COLO668 (cell line): ENCODE results near the gene CHL1.
"Not testable (repeated sequence)": the region's sequence is repeated elsewhere in the genome, so short reads cannot be mapped to it uniquely, and the experiment has no call there.

Source experiments
- DNase-seq: peaks from one replicate; lab custom pipeline; 2025; ENCODE audit not compliant: unreplicated experiment; lab: John Stamatoyannopoulos, UW

CHL1 gene

DNA sequence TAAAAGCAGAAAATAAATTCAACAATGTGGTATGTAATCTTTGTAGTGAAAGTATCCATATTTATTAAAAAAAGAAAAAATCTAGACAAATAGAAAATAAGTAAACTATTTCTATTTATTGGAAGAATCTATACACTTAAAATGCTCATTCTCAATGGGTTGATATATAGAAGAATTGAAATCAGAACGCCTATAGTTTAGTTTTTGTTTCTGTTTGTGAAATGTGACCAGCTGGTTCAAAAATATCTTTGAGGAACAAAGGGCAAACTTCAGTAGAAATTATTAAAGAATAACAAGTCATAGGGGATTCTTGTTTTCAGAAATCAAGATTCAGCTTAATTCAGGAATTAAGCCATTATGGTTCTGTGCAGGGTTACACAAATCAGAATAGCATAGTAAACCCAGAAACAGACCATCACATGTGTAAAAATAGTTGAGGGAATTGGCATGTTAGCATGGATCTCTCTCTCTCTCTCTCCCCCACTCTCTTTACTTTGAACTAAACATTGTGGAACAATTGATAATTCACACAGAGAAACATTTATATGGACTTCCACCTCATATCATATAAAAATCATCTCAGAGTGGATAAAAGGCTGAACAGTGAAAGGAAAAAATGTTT lies 134.0 kb downstream of the CHL1 start:
- no peak for DNase-seq

DNA sequence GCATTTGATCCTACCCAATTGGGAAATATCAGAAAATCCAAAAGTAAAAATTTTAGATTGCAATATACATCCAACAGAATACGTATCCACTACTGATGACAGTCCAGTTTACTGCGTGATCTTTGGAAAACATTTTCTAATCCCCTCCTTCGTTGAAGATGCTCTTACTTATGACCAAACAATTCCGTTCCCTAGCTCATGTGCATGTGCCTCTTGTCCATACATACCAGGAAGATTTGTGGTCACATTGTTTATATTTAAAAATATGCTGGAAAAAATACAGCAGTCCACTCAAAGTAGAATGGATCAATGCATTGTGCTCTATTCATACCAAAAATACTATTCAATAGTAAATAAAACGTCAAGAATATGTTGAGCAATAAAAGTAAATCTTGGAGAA lies 135.3 kb downstream of the CHL1 start:
- DNase-seq = no peak

DNA sequence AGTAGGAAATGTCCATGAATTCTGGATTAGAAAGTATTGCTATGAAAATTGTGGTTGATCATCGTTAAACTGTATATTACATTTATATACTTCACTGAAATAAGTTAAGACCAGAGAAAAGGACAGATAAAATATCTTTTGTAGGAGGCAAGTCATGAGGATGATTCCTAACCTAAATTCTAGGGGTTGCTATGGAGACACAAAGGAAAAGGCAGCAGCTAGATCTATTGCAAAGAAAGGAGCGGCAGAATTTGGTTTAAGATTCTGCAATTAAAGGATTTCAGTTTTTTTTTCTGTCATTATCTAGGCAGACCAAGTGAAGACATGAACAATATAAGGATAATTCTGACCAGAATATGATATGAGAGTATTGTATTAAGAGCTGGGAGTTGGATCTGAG lies 136.1 kb downstream of the CHL1 start:
- no peak for DNase-seq

DNA sequence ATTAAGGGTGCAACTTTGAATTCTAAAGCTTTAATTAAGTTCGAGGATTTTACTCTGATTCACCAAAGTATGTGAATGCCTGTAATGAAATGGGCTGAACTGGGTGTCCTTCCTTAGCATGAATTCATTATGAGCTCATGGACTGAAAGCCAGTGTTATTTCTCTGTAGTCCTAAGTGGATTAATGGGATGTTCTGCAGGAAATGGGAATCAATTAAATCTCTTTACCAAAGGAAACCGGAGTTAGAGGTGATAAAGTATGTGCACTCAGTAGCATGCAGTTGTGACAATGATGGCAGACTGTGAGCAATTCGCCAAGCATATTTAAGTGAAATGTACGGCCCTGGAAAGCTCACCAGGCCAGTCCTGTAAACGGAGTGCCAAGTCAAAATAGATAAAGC lies 138.7 kb downstream of the CHL1 start:
- no peak for DNase-seq

DNA sequence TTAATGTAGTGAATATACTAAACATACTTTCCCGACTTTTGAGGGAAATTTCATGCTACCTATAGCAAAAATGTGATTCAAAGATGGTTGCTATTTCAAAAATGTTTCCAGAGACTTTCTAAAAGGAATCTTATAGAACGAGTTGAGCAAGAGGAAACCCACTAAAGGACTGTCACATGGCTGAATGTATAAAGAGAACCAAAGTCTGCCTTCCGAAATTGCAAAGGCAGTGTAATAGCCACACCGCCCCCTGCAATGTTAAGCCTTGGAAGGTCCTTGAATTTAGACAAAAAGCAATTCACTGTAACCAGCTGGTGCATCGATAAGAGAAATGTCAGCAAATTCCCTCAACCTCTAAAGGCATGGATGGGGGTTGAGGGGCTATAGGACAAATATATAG lies 142.8 kb downstream of the CHL1 start:
- DNase-seq = no peak

DNA sequence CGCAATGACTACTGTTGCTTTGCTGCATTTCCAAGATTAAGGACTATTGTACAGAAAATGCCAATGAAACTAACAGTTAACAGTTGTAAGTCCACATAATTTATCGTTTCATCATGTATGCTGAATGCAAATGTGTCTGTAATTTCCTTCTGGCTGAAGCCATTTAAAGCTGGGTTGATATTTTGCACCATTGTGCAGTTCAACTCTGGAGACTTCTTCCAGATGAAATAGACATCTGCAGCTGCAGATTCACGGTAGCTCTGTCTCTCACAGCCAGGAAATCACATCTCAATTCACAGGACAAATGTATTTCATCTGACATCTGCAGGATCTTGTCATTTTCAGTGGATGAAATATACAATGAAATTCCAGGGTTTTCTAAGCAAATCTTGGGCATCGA lies 145.4 kb downstream of the CHL1 start:
- DNase-seq = no peak

DNA sequence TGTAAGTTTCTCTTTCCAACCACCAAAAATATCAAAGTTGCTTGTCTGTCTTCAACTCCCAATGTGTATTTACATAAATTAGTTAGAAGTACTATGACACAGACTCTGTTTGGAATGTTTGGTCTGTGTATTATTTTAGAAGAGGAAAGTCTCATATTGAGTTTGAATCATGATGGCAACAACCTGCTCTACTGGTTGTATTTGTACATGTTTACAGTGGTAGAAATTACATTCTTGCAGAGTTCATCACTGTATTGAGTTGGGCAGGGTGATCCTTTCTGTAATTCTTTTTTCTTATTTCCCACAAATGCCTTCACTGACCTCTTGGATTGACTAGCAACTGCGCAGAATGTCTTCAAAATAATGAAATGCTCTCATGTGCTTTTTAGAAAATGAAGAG lies 149.6 kb downstream of the CHL1 start:
- DNase-seq = no peak

DNA sequence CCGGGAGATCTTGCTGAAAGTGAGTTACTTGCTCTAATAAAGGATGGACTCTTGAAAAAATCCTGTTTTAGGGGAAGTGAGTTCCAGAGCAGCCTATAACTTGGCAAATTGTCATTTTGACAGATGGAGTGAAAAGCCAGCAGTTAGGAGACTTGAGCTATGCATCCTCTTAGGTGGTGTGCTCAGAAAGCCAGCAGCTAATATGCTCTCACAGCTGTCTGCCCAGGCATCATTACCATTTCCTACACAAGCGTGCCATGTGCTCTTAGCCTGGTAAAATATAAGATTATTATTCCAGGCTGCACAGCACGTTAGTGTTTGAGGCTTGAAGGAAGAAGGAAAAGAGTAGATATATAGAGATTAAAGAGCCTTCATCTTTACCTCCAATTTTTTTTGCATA lies 151.0 kb downstream of the CHL1 start:
- DNase-seq = no peak

DNA sequence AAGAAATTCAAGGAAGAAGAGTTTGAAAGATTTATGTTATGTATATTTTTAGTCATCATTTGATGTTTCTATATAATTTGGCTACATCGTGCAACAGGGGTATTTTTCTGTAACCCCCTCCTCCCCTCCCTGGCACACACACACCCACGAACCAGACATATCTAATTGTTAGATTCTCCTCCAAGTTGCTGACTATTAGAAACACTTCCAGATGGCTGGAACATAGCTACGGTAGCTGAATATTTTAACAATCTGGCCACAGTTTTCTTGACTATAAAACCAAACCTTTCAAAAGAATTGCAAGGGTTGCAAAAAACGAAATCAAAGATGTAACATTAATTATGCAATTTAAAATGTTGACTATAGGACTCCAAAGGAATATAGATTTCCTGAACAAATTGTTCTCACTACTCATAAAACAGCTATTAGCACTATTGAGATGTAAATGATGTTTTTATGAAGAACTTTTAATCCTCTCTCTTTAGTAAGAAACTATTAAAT lies 154.4 kb downstream of the CHL1 start:
- no peak for DNase-seq

DNA sequence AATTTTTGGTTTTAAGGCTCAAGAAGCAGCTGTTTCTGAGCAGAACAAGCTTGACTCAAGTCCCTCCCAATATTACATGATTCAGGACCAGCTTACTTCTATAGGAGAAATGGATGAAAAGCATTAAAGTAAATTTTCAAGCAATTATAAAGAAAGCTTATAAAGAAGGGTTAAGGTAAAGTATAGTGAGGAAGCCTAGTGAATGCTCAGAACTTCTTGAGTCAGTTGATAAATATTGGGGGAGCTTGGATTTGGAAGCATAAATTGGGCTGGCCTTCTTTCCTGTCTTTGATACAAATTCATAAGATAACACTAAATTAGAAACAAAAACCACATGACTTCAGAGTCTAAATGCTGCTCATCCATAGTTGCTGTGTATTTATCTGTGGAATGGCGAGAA lies 156.0 kb downstream of the CHL1 start:
- DNase-seq = no peak

DNA sequence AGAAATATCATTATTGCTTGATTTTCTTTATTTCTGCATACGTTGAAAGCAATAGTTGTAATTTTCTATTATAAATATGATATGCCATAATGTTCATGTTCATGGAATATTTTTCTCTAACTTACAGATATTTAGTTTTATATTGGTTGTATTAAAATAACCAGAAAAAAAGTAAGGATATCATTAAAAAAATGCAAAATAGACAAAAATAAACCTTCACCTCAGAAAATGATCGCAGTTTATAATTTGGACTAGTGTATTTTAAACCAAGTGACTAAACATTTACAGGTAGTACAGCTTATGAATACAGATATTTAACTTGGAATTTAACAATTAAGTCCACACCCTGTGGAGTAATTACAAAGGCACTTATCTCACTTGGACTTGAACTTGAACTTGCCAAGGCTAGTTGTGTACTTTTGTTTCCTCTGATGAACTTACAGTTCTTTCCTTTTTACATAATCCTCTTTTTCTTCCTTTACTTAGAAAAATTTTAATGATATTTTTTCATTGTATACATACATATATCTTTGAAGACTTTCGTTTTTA lies 156.7 kb downstream of the CHL1 start:
- no peak for DNase-seq

DNA sequence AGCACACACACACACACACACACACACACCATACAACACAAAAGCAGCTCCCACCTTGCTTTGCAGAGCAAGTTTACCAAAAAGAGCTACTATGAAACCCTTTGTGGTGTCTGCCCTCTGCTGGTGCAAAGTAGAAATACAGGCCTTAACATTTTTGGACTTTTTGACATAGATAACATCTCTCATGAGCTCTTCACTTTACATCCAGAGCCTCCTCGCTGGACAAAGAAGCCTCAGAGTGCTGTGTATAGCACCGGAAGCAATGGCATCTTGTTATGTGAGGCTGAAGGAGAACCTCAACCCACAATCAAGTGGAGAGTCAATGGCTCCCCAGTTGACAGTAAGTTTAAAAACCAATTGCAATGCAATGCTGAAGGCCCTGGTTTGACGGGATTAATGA lies 157.9 kb downstream of the CHL1 start:
- peak; percentile 28 for DNase-seq

DNA sequence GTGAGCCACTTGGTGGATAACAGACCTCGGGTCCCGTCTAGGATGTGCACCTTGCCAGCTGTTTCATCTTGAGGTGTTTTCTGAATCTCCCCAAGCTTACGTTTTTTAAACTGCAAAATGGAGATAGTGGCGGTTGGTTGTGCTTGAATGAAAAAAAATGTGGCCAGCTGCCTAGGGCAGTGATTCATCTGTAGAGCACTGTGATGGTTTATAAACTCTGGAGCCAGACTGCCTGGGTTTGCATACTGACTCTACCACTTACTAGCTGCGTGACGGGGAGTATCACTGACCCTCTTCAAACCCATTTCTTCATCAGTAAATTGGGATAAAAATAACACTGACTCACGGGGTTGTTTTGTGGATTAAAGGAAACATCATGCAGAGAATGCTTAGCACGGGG lies 159.1 kb downstream of the CHL1 start:
- DNase-seq = no peak

DNA sequence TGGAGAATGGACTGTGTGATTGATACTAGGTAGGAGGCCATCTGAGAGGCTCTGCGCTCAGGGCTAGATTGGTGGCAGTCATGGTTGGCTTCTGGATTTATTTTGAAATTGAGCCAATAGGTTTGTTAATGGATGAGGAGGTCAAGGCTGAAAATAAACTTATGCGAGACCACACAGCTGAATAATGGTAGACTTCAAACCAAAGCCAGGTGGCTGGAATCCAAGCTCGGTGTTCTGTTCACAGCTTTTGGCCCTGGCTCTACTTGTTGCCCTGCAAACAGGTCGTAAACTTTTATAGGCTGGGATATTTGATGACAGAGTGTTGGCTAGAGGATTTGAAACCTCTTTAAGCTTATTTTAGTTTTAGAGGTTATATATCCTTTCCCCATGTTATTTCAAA lies 160.4 kb downstream of the CHL1 start:
- DNase-seq = no peak

DNA sequence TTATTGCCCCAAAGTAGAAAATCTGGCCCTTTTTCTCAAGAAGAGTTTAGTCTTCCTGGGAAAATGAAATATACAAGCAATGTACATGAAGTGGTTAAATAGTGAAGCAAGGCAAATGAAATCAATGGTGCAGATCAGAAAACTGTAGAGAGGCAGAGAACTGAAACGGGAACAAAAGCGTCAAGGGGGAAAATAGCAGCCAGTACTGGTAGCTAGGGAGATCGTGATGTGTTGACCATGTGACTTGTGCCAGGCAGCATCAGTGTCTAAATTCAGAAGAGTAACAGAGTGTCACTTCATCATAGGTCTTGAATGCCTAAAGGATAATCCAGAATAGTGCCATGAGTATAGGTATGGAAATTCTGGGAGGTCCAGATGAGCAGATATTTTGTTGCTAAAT lies 163.1 kb downstream of the CHL1 start:
- no peak for DNase-seq

DNA sequence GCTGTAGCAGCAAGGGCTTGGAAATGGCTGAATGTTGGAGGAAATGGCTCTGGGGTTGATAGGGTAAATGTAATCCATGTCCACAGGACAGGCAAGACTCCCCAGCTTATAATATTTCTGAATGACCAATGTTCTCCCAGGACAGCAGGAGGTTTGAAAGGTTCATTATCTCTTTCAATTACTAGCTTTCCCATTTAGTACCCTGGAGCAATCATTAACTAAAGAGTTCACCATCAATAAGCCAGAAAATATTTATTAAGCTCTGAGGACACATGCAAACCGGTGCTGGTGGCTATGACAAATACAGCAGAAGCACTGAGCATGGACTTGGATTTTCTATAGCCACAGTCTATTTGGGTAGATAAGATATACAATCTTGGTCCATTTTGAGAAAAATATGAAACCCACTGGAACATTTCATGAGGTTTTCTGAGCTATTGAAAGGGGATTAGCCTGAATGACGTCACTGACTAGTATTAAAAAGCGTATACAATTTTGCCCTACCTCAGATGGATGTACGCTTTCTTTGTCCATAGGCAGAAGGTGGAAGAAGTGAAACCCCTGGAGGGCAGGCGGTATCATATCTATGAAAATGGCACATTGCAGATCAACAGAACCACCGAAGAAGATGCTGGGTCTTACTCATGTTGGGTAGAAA lies 166.2 kb downstream of the CHL1 start:
- DNase-seq = no peak

DNA sequence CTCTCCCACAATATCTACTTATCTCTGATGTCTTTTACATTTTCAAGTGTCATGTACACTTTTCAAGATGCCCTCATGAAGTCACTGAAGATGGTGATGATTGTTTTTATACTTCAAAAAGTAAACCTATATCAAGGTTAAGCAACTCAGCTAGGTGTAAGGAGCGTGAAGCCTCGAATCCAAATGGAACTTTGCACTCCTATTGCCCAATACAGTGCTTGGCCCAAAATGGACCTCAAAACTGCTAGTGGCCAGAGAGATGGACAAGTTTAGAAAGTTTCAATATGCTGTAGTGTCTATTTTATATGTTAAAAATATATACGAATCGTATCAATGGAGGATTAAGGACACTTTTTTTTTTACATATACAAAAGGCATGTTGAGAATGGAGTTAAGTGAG lies 167.7 kb downstream of the CHL1 start:
- DNase-seq = no peak

DNA sequence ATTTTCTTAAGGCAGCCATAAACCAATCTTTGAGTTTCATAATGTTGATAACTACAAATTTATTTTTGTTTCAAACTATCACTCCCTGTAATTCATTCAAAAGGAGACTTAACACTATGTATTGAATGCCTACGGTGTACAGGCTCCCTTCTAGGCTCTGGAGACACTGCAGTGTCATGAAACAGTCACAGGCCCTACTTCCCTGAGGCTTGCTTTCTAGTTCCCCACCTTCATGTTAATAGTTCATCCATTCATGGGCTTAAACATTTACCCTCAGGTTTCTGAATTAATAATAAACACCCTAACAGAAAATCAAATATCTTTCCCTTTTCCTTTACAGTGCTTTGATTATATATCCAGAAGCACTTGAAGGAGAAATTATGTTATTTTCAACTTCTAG lies 168.7 kb downstream of the CHL1 start:
- DNase-seq = no peak

DNA sequence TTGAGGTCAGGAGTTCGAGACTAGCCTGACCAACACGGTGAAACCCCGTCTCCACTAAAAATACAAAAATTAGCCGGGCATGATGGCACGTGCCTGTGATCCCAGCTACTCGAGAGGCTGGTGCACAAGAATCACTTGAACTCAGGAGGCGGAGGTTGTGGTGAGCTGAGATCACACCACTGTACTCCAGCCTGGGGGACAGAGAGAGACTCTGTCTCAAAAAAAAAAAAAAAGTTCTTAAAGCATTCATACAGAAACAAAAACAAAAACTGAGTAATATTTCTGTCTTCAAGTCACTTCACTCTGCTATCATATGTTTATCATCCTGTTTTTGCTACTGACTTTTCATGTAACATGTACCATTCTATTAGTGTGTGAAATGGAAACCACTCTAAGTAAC lies 169.7 kb downstream of the CHL1 start:
- DNase-seq = not testable (repeated sequence)

DNA sequence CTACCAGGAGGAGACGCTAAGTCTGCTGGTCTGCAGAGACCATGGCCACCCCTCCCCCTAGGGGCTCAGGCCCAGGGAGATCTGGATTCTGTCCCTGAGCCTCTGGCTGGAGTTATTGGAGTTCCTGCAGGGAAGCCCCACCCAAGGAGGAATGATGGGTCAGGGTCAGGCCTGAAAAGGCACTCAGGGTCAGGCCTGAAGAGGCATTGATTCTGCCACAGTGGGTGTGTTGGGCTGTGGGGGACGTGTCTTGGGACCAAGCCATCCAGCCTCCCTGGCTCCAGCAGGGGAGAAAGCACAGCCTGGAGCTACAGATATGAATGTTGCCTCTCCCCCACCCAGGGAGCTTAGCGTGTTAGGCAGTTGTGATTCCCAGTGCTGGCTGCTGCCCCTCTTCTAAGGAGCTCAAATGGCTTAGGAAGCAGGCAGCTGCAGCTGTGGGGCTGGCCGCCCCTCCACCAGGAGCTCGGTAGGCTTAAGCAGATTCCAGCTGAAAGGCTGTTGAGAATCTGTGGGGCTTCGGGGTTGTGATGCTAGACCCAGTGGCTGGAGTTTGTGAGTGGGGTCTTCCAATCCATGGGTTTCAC lies 176.7 kb downstream of the CHL1 start:
- no peak for DNase-seq

DNA sequence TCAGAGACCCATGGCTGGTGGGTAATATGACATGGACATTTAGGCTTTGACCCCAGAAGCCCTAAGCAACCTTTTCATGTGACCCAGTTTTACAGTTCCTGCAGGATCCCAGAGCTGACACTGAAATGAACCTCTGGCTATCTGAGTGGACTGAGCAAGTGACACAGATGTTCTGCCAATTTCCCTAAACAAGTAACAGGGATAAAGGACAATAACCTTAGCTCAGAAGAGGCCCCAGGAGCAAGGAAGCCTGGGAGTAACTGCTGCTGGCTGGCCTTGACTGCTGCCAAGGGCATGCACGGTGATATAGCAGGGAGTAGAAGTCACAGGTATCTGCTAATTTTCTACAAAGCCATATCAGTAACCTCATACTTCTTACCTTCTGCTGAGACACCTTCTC lies 177.9 kb downstream of the CHL1 start:
- no peak for DNase-seq

DNA sequence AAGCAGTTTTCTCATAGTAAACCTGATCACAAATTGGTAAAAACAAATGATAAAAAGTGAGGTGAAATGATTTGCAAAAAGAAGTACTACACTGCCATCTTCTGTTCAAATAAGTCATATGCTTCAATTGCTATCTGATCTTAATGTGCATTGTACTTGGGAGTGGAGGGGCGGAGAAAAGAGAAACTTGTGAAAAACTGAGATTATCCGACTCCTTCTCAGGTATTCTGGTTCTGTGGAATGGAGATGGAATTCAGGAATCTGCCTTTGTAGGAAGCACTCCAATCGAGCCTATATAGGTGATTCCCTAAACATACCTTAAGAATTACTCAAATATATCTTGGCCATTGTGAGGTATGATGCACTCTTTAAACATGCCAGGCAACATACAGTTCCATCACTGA lies 180.6 kb downstream of the CHL1 start:
- DNase-seq = no peak
